Activated CD8-positive, alpha-beta memory T cell treated with anti-CD3 and anti-CD28 coated beads, Interleukin-2, amount 50 U/mL, for 4 hours (primary cell): ENCODE measurements around the gene CROT.

Experiments used
- DNase-seq: peaks from one replicate; pipeline ENCODE4 v3.0.0-alpha.2; 2020

The CROT gene

DNA sequence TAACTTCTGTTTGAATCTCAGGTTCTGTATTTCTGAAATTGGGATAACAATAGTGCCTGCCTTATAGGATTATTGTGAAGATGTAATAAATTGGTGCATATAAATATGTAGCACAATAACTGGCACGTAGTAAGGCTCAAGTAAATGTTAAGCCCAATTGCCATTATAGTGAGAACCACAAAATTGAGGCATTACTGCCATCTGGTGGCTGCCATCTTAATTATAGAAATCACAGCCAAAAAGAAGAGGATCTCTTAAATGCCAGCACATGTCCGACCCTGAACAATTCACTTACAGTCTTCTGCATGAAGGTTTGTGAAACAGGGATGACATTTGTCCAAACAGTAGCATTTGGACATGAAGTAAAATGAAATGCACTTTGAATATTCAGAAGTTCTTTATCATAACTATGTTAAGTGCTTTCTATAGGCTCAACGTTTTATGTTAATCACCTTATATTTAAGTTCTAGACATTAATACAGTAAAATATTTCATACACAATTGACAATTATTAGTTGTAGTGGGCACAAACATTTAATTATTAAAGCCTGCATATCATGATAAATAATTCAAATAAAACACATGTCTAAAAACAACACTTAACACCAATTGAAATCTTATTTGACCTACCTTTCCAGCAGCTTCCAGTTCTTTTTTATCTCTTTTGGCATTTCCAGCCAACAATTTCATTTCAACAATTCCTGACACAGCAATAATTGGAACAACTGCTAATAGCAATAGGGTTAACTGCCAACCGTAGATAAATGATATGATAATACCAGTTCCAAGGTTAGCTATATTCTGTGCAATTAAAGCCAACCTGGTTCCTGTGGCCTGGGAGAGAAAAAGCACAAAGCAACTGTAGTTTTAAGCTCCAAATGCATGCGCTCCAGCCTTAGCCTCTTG, 71.5 kb downstream of the CROT start:
- DNase-seq: peak; percentile 67

DNA sequence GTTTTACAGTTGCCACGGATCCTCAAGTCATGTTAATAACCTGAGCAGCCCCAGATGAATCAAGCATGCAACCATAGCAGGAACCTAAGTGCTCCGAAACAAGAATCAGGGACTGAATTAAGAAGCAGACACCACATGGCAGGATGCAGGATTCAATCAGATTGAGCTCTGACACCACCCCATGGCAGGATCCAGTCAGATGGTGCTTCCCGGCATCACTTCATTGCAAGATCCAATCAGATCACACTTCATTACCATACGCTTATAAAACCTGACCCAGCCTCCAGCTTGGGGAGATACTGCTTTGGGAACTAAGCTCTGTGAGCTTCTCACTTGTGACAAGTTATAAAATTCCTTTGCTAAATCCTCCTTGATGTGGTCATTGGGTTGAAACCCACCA, 74.7 kb downstream of the CROT start:
- DNase-seq: no peak

GRCh38 chr7:87424075-87424474, 78.6 kb downstream of the CROT start:
- no peak for DNase-seq

GRCh38 chr7:87426160-87426559, 80.7 kb downstream of the CROT start:
- DNase-seq: no peak

- DNase-seq: no peak
Observed at GRCh38 chr7:87427288-87427687, 81.8 kb downstream of the CROT start.

- DNase-seq: no peak
Observed at GRCh38 chr7:87432536-87432935, 87.1 kb downstream of the CROT start.

DNA sequence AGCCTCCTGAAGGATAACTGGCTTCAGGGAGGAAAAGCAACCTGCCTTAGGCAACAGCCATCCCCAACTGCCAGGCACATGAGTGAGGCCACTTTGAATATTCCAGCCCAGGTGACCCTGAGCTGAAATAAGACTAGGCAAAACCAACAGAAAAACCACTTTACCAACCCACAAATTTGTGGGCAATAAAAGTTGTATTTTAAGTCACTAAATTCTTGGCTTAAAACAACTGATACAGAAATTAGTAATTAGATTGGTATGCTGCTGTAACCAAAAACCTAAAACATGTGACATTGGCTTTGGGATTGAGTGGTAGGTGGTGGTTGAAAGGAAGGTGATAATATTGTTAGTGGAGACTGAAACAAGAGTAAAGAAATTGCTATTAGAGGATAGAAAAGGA, 90.1 kb downstream of the CROT start:
- no peak for DNase-seq

- no peak for DNase-seq
Observed at GRCh38 chr7:87445897-87446296, 100.4 kb downstream of the CROT start.

- DNase-seq: no peak
Observed at GRCh38 chr7:87447116-87447635, 101.7 kb downstream of the CROT start.

DNA sequence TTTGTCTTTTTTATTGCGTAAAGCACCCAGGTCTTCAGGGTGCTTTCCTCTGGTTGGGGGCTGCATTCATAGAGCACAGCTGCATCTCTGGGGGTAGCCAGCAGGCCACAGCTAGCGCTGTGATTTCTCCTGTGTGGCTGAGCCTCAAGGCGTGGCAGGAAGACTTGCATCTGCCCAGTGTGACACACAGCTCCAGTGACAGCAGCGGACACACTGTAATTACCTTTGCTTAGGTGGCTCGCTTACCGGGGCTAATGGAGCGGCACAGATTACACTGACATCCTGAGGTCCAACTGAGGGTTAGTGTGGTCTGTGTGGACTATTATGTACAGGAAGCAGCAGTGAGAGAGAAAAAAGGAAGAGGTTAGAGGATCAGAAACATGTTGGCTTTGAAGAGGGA, 102.9 kb downstream of the CROT start:
- DNase-seq: no peak
